IMR-90 (cell line): ENCODE data around the gene KLHL6. TPM values are rescaled to one million over a fixed set of nuclear protein-coding genes. Genes with fewer than 3 reads are reported as not detected.

ENCODE experiments used
- ATAC-seq: fragments of 200-7000 bp; cut with Tn5 transposase; 2 replicates; pipeline ENCODE4 v1.9.1; 2020; ENCODE audit warnings: low read depth, mild to moderate bottlenecking, moderate library complexity
- BruUV-seq: library from RNA; stranded (reverse); fragments of 400-500 nt; replicated peaks from 2 replicates; lab custom pipeline; 2021; lab: Mats Ljungman, UMichigan
- CTCF ChIA-PET: fragments of 300-600 bp; formaldehyde crosslinking; extraction: SDS; loops from one replicate; lab custom pipeline; 2021; ENCODE audit warnings: antibody characterized with exemption; lab: Yijun Ruan, JAX
- POLR2A ChIA-PET: fragments of 300-600 bp; sonication (Branson Sonifier 250); formaldehyde crosslinking; loops from one replicate; lab custom pipeline; 2022; ENCODE audit warnings: antibody characterized with exemption; ENCODE audit not compliant: unreplicated experiment; lab: Charles Lee
- DNase-seq: peaks from one replicate; pipeline ENCODE4 v3.0.0; 2013
- H2AFZ ChIP-seq: replicated peaks from 2 replicates; pipeline ENCODE3; 2013; ENCODE audit warnings: low read length, mild to moderate bottlenecking; ENCODE audit not compliant: poor library complexity
- H2AK5ac ChIP-seq: 2 replicates; pipeline ENCODE4 v1.6.1; 2013; ENCODE audit warnings: low read depth, low read length, inconsistent platforms
- H2AK9ac ChIP-seq: replicated peaks from 2 replicates; pipeline ENCODE3; 2013; ENCODE audit warnings: mild to moderate bottlenecking, low read depth, low read length, moderate library complexity; ENCODE audit not compliant: poor library complexity
- H2BK120ac ChIP-seq: 2 replicates; pipeline ENCODE4 v1.6.1; 2013; ENCODE audit warnings: low read depth, low read length, inconsistent platforms
- H2BK15ac ChIP-seq: 3 replicates; pipeline ENCODE4 v1.6.1; 2013; ENCODE audit warnings: low read depth, low read length, inconsistent platforms
- H2BK20ac ChIP-seq: 2 replicates; pipeline ENCODE4 v1.6.1; 2013; ENCODE audit warnings: low read depth, mild to moderate bottlenecking, inconsistent platforms, low read length, moderate library complexity
- H2BK5ac ChIP-seq: 2 replicates; pipeline ENCODE4 v1.6.1; 2013; ENCODE audit warnings: mild to moderate bottlenecking, low read depth, low read length, inconsistent platforms; ENCODE audit not compliant: poor library complexity, severe bottlenecking
- H3K14ac ChIP-seq: replicated peaks from 2 replicates; pipeline ENCODE4 v1.6.1; 2013; ENCODE audit warnings: low read depth, low read length, inconsistent platforms
- H3K18ac ChIP-seq: 2 replicates; pipeline ENCODE4 v1.6.1; 2013; ENCODE audit warnings: low read depth, low read length, control low read depth
- H3K23ac ChIP-seq: 2 replicates; pipeline ENCODE4 v1.6.1; 2013; ENCODE audit warnings: low read depth, low read length, inconsistent platforms
- H3K27ac ChIP-seq: 2 replicates; pipeline ENCODE4 v1.5.1; 2013; ENCODE audit warnings: mild to moderate bottlenecking, control low read depth, low read length; ENCODE audit not compliant: insufficient read depth
- H3K27me3 ChIP-seq: 2 replicates; pipeline ENCODE4 v1.6.1; 2013; ENCODE audit warnings: low read length; ENCODE audit not compliant: control insufficient read depth, insufficient read depth
- H3K36me3 ChIP-seq: 2 replicates; pipeline ENCODE4 v1.6.1; 2013; ENCODE audit warnings: low read length, mixed read lengths; ENCODE audit not compliant: control insufficient read depth, insufficient read depth
- H3K4ac ChIP-seq: 2 replicates; pipeline ENCODE4 v1.6.1; 2013; ENCODE audit warnings: low read depth, low read length, inconsistent platforms
- H3K4me1 ChIP-seq: 2 replicates; pipeline ENCODE4 v1.6.1; 2013; ENCODE audit warnings: low read length, mixed read lengths; ENCODE audit not compliant: control insufficient read depth, insufficient read depth
- H3K4me2 ChIP-seq: 2 replicates; pipeline ENCODE4 v1.6.1; 2013; ENCODE audit warnings: low read depth, mild to moderate bottlenecking, control low read depth, low read length, moderate library complexity
- H3K4me3 ChIP-seq: 2 replicates; pipeline ENCODE4 v1.5.1; 2013; ENCODE audit warnings: low read depth, mild to moderate bottlenecking, control low read depth, low read length, moderate library complexity; ENCODE audit not compliant: insufficient read depth
- H3K56ac ChIP-seq: 2 replicates; pipeline ENCODE4 v1.6.1; 2013; ENCODE audit warnings: low read length, inconsistent platforms; ENCODE audit not compliant: insufficient read depth; ENCODE audit errors: extremely low read depth
- H3K79me1 ChIP-seq, 2 experiments: 2 replicates each; pipeline ENCODE4 v1.6.1; 2013; ENCODE audit warnings: low read length in 2 of 2, inconsistent platforms in 1 of 2, low read depth in 1 of 2
- H3K9ac ChIP-seq: 2 replicates; pipeline ENCODE4 v1.6.1; 2013; ENCODE audit warnings: low read depth, low read length, control low read depth
- H3K9me1 ChIP-seq: 2 replicates; pipeline ENCODE4 v1.6.1; 2013; ENCODE audit warnings: low read length, inconsistent platforms; ENCODE audit not compliant: insufficient read depth
- H3K9me3 ChIP-seq: 2 replicates; pipeline ENCODE4 v1.6.1; 2013; ENCODE audit warnings: low read length; ENCODE audit not compliant: control insufficient read depth, insufficient read depth
- H4K20me1 ChIP-seq: 2 replicates; pipeline ENCODE4 v1.6.1; 2013; ENCODE audit warnings: low read length, inconsistent platforms; ENCODE audit not compliant: insufficient read depth
- H4K5ac ChIP-seq: 2 replicates; pipeline ENCODE4 v1.6.1; 2013; ENCODE audit warnings: mild to moderate bottlenecking, low read depth, low read length, control low read depth
- H4K8ac ChIP-seq, 2 experiments: 2 replicates each; pipeline ENCODE4 v1.6.1; 2013; ENCODE audit warnings: low read depth in 2 of 2, low read length in 2 of 2, control low read depth in 1 of 2, inconsistent platforms in 1 of 2
- H4K91ac ChIP-seq: 2 replicates; pipeline ENCODE4 v1.6.1; 2013; ENCODE audit warnings: low read depth, low read length, inconsistent platforms; ENCODE audit not compliant: insufficient read depth
- BHLHE40 ChIP-seq: fragments of 150-350 bp; IDR thresholded peaks from 2 replicates; pipeline ENCODE4 v1.6.1; 2016; ENCODE audit warnings: mild to moderate bottlenecking, low read depth, low read length
- CEBPB ChIP-seq: IDR thresholded peaks from 2 replicates; pipeline ENCODE4 v1.6.1; 2012; ENCODE audit warnings: low read depth, low read length, improper control_type of control experiment
- CHD1 ChIP-seq: IDR thresholded peaks from 2 replicates; pipeline ENCODE4 v1.6.1; 2012; ENCODE audit warnings: low read depth, low read length, improper control_type of control experiment
- ELK1 ChIP-seq: fragments of 150-350 bp; IDR thresholded peaks from 2 replicates; pipeline ENCODE4 v1.6.1; 2016; ENCODE audit warnings: low read depth, mild to moderate bottlenecking, low read length, moderate library complexity, borderline replicate concordance
- FOS ChIP-seq: fragments of 150-350 bp; IDR thresholded peaks from 2 replicates; pipeline ENCODE4 v1.6.1; 2016; ENCODE audit warnings: low read depth, low read length
- MAFK ChIP-seq: IDR thresholded peaks from 2 replicates; pipeline ENCODE4 v1.6.1; 2012; ENCODE audit warnings: low read depth, low read length, improper control_type of control experiment
- MXI1 ChIP-seq: IDR thresholded peaks from 2 replicates; pipeline ENCODE4 v1.6.1; 2012; ENCODE audit warnings: low read depth, mild to moderate bottlenecking, low read length, moderate library complexity, borderline replicate concordance
- NFE2L2 ChIP-seq: fragments of 150-350 bp; IDR thresholded peaks from 2 replicates; pipeline ENCODE4 v1.6.1; 2016; ENCODE audit warnings: low read depth, mild to moderate bottlenecking, low read length
- POLR2A ChIP-seq: IDR thresholded peaks from 2 replicates; pipeline ENCODE4 v1.6.1; 2012; ENCODE audit warnings: mild to moderate bottlenecking, low read depth, low read length
- RAD21 ChIP-seq: IDR thresholded peaks from 2 replicates; pipeline ENCODE4 v1.6.1; 2012; ENCODE audit warnings: low read length, improper control_type of control experiment
- RCOR1 ChIP-seq: IDR thresholded peaks from 2 replicates; pipeline ENCODE4 v1.6.1; 2012; ENCODE audit warnings: mild to moderate bottlenecking, low read length, improper control_type of control experiment; ENCODE audit not compliant: insufficient replicate concordance
- SMC3 ChIP-seq: fragments of 150-350 bp; IDR thresholded peaks from 2 replicates; pipeline ENCODE4 v1.6.1; 2016; ENCODE audit warnings: low read depth, mild to moderate bottlenecking, antibody characterized with exemption, low read length, moderate library complexity
- WGBS, 2 experiments: methylation state at CpG; one replicate each; pipeline versions ENCODE4 v1.1.5 to v1.1.7; 2013; ENCODE audit warnings: missing lambda C conversion rate in 2 of 2; ENCODE audit not compliant: insufficient read length in 1 of 2; ENCODE audit errors: extremely low coverage in 2 of 2; 5-methylcytosine and 5-hydroxymethylcytosine counted together
- dilution Hi-C: fragments of 300-500 bp; cut with HindIII; formaldehyde crosslinking; loops from one replicate; pipeline ENCODE4 v1.14.3; 2018; ENCODE audit warnings: low sequenced_read_pairs; ENCODE audit not compliant: unreplicated experiment
- in situ Hi-C: fragments of 300-500 bp; cut with MboI; formaldehyde crosslinking; loops from 3 replicates; pipeline ENCODE4 v1.14.3; 2019; ENCODE audit warnings: low sequenced_read_pairs, inconsistent platforms, mixed read lengths
- intact Hi-C: fragments of 100-400 bp; cut with micrococcal nuclease; formaldehyde crosslinking; loops from 2 replicates; pipeline ENCODE4 v1.10.0; 2022
- polyA plus RNA-seq, 3 experiments: library from polyadenylated mRNA; depleted of rRNA; stranded (reverse); fragments of >200 nt; gene quantifications; 2 replicates each; pipeline ENCODE4 v1.2.3, GENCODE V29; 2012; ENCODE audit warnings: low replicate concordance in 1 of 3
- total RNA-seq: library from RNA; depleted of rRNA; stranded (reverse); fragments of >200 nt; gene quantifications from 2 replicates; pipeline ENCODE4 v1.2.3, GENCODE V29; 2012
- TF ChIP-seq, protein P1 (sequence below): conservative IDR thresholded peaks from 2 replicates; pipeline ENCODE4 v1.5.1; 2012; ENCODE audit warnings: mild to moderate bottlenecking, low read depth, low read length, improper control_type of control experiment
- TF ChIP-seq, protein P2 (sequence below): fragments of 150-350 bp; IDR thresholded peaks from 2 replicates; pipeline ENCODE4 v1.6.1; 2017; ENCODE audit warnings: mild to moderate bottlenecking, antibody characterized with exemption, low read length, low read depth

KLHL6 gene
- total and polyA plus RNA-seq, 2 of the 4 experiments (the other 2 are of a cell fraction), result not detected

DNA sequence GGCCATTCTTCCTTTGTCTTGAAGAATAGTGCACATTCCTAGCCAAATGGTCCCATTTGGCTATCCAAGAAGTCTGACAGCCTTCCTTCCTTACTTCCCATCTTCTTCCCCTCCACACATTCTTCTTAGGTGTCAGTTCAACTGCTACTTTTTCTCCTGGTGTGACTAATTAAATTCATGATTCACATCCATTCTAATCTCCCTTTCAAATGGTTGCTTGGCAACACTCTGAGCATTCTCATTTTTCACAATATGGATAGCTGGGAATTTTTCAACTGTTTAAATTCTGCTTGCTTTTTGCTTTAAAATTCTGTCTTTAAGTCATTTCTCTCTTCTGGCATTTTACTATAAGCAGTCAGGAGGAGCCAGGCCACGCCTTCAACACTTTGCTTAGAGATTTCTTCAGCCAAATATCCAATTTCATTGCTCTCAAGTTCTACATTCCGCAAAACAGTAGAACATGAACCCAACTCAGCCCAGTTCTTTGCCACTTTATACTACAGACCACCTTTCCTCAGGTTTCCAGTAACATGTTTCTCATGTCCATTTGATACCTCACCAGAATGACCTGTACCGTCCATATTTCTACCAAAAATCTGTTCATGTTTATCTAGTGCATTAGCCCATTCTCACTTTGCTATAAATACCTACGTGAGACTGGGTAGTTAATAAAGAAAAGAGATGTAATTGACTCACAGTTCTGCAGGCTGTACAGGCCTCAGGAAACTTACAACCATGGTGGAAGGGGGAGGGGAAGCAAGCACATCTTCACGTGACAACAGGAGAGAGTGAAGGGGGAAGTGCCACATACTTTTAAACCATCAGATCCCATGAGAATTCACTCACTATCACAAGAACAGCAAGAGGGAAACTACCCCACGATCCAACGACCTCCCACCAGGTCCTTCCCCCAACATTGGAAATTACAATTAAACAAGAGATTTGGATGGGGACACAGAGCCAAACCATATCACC lies 95.1 kb downstream of the KLHL6 start:
- 100% methylated on average over 1 of the region's 7 CpGs; no CpG with 5 or more reads in 1 of the 2 experiments for WGBS, 2 experiments
- Histone ChIP-seq H4K8ac (no peak overlapping the region), H4K5ac (no peak overlapping the region), H3K4me3 (no peak overlapping the region), H3K14ac (no peak overlapping the region), H3K9ac (no peak overlapping the region), H3K4me2 (no peak overlapping the region), H3K23ac (no peak overlapping the region), H4K20me1 (no peaks in the 10 kb centered on the region), H2AFZ (no peak overlapping the region), H3K27me3 (peaks cover 2% of the 10 kb centered on the region; the same call in 1 of the 2 replicates), H3K79me1 (no peaks in the 10 kb centered on the region), H3K18ac (no peak overlapping the region), H3K56ac (no peak overlapping the region), H2BK15ac (no peak overlapping the region), H2BK120ac (no peak overlapping the region), H2AK9ac (no peak overlapping the region), H3K4me1 (no peaks in the 10 kb centered on the region), H3K27ac (no peak overlapping the region), H2AK5ac (no peak overlapping the region), H3K9me3 (no peaks in the 10 kb centered on the region), H2BK20ac (no peak overlapping the region), H3K36me3 (no peaks in the 10 kb centered on the region; the same call in 1 of the 2 replicates), H3K4ac (no peak overlapping the region), H4K91ac (no peak overlapping the region), H3K9me1 (no peaks in the 10 kb centered on the region), H2BK5ac (no peak overlapping the region)
- in situ Hi-C loops (loop anchor here (25.0 kb wide), 1 partner anchor 802 kb away; the partner anchor contains the start of gene CAMK2N2), dilution Hi-C loops (no loop called here), intact Hi-C loops (no loop called here)
- DNase-seq (no peak), ATAC-seq (no peak)
- no TSS peak for BruUV-seq
- ChIA-PET CTCF (no interaction called here), POLR2A (no interaction called here)
- TF ChIP-seq, protein P1, sequence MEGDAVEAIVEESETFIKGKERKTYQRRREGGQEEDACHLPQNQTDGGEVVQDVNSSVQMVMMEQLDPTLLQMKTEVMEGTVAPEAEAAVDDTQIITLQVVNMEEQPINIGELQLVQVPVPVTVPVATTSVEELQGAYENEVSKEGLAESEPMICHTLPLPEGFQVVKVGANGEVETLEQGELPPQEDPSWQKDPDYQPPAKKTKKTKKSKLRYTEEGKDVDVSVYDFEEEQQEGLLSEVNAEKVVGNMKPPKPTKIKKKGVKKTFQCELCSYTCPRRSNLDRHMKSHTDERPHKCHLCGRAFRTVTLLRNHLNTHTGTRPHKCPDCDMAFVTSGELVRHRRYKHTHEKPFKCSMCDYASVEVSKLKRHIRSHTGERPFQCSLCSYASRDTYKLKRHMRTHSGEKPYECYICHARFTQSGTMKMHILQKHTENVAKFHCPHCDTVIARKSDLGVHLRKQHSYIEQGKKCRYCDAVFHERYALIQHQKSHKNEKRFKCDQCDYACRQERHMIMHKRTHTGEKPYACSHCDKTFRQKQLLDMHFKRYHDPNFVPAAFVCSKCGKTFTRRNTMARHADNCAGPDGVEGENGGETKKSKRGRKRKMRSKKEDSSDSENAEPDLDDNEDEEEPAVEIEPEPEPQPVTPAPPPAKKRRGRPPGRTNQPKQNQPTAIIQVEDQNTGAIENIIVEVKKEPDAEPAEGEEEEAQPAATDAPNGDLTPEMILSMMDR, result no peak
- no peak for TF ChIP-seq CEBPB
- TF ChIP-seq BHLHE40, result no peak
- no peak for TF ChIP-seq CHD1
- no peak for TF ChIP-seq POLR2A
- no peak for TF ChIP-seq SMC3
- TF ChIP-seq, protein P2, sequence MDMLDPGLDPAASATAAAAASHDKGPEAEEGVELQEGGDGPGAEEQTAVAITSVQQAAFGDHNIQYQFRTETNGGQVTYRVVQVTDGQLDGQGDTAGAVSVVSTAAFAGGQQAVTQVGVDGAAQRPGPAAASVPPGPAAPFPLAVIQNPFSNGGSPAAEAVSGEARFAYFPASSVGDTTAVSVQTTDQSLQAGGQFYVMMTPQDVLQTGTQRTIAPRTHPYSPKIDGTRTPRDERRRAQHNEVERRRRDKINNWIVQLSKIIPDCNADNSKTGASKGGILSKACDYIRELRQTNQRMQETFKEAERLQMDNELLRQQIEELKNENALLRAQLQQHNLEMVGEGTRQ, result no peak
- no peak for TF ChIP-seq NFE2L2
- no peak for TF ChIP-seq FOS
- TF ChIP-seq ELK1, result no peak
- TF ChIP-seq RAD21, result no peak
- TF ChIP-seq MAFK, result no peak
- no peak for TF ChIP-seq MXI1
- no peak for TF ChIP-seq RCOR1
